Measurements from ENCODE around the gene PTGR1. TPM values are rescaled to one million over a fixed set of nuclear protein-coding genes. Genes with fewer than 3 reads are reported as not detected.
"Not testable (repeated sequence)": the region's sequence is repeated elsewhere in the genome, so short reads cannot be mapped to it uniquely, and the experiment has no call there.

The PTGR1 gene
- total and polyA plus RNA-seq, 12 donors = 30.7 to 170 (median 116) TPM

DNA sequence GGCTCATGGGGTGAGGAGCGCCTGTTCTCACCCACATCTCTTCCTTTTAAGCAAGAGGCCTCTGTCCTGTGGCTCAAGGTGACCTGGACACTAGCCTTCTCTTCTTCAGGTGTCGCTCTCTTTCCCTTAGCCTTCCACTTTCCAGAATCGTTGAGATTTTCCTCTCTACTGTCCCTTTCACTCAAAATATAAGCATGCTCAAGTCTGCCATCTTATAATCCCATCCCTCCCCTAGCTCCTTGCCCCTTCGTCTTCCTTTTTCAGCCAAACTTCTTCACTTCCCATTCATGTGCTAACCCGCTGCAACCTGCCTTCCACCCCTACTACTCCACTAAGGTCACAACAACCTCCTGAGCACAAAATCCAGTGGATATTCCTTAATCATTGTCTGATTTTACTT lies 13.1 kb downstream of the PTGR1 start:
- Histone ChIP-seq H3K36me3 (replicated peaks in 1 of 2) (peaks cover 0 to 29% of the 10 kb centered on the region in 2 donors), H3K27ac (no peak overlapping the region), H3K9me3 (replicated peaks in 1 of 3) (no peaks in the 10 kb centered on the region), H3K4me3 (no peak overlapping the region), H3K4me1 (replicated peaks in 1 of 2) (peaks cover 0 to 6% of the 10 kb centered on the region in 2 donors), H3K27me3 (no peaks in the 10 kb centered on the region)
- 94 to 97% (median 96%) methylated on average over 5 of the region's 5 CpGs for WGBS, 4 donors
- DNase-seq = peak in 1 of 7 donors; percentile 17
- TF ChIP-seq POLR2A (IDR thresholded peaks at IDR 0.05) = no peak
- TF ChIP-seq CTCF (IDR thresholded peaks at IDR 0.05) = no peak
- intact Hi-C loops (cut with DNase I) = no loop called here

GRCh38 chr9:111582888-111583287 lies 16.6 kb downstream of the PTGR1 start:
- Histone ChIP-seq H3K4me1 (replicated peaks in 1 of 2) (peaks cover 0 to 6% of the 10 kb centered on the region in 2 donors), H3K4me3 (no peak overlapping the region), H3K36me3 (replicated peaks in 1 of 2) (peaks cover 0 to 53% of the 10 kb centered on the region in 2 donors), H3K9me3 (replicated peaks in 1 of 3) (no peaks in the 10 kb centered on the region), H3K27ac (peak overlapping the region in 2 of 5 donors; percentile 32 to 37), H3K27me3 (no peaks in the 10 kb centered on the region)
- intact Hi-C loops (cut with DNase I) = no loop called here
- DNase-seq = peak; percentile 78 to 93 (median 90)
- WGBS, 4 donors = 30 to 53% (median 40%) methylated on average over 3 of the region's 3 CpGs
- TF ChIP-seq POLR2A (IDR thresholded peaks at IDR 0.05) = no peak
- no peak for TF ChIP-seq CTCF (IDR thresholded peaks at IDR 0.05)

GRCh38 chr9:111572950-111573604 lies 26.4 kb downstream of the PTGR1 start:
- TF ChIP-seq CTCF (IDR thresholded peaks at IDR 0.05) (no peak), POLR2A (IDR thresholded peaks at IDR 0.05) (no peak)
- Histone ChIP-seq H3K9me3 (replicated peaks in 1 of 3) (no peaks in the 10 kb centered on the region), H3K27me3 (no peaks in the 10 kb centered on the region), H3K36me3 (replicated peaks in 1 of 2) (peaks cover 0 to 78% of the 10 kb centered on the region in 2 donors), H3K4me1 (replicated peaks in 1 of 2) (no peaks in the 10 kb centered on the region), H3K27ac (no peak overlapping the region), H3K4me3 (no peak overlapping the region)
- 32 to 47% (median 42%) methylated on average over 4 of the region's 4 CpGs for WGBS, 4 donors
- intact Hi-C loops (cut with DNase I) = loop anchor here in 1 of 2 donors (10.0 kb wide), 1 partner anchor 148 kb away; no protein-coding TSS in a partner anchor
- peak in 6 of 7 donors; percentile 14 to 61 (median 41) for DNase-seq

DNA sequence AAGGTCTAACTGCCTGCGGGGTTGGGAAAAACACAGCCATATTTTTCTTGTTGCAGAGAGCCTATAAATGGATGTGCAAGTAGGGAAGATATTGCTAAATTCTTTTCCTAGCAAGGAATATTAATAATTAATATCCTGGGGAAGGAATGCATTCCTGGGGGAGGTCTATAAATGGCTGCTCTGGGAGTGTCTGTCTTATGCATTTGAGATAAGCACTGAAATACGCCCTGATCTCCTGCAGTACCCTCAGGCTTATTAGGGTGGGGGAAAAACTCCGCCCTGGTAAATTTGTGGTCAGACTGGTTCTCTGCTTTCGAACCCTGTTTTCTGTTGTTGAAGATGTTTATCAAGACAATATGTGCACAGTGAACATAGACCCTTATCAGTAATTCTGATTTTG lies 31.3 kb downstream of the PTGR1 start:
- H3K36me3 ChIP-seq (replicated peaks in 1 of 2) = peaks cover 0 to 73% of the 10 kb centered on the region in 2 donors

DNA sequence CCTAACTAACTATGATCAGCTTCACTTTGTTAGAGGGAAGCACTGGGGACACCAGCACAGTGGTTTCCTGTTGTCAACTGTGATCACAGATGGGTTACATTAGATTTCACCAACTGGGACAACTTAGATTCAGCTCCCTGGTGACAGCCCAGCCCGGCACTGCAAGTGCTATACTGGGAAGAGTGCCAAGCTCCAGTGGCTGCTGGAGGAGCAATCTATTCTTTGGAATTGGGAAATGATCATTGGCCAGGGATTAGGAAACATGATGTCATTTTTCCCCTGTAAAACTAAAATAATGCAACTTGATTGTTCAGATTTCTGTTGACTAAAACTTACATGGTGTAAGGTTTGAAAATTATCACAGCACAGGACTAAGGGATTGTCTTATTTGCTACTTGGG lies 33.2 kb downstream of the PTGR1 start:
- intact Hi-C loops (cut with DNase I) = no loop called here
- H3K4me1 ChIP-seq (replicated peaks in 1 of 2) = no peaks in the 10 kb centered on the region
- 33 to 47% (median 39%) methylated on average over 1 of the region's 1 CpG for WGBS, 4 donors
- no peak overlapping the region for H3K27ac ChIP-seq
- no peaks in the 10 kb centered on the region for H3K9me3 ChIP-seq (replicated peaks in 1 of 3)
- no peak for TF ChIP-seq POLR2A (IDR thresholded peaks at IDR 0.05)
- TF ChIP-seq CTCF (IDR thresholded peaks at IDR 0.05) = no peak
- peaks cover 0 to 67% of the 10 kb centered on the region in 2 donors for H3K36me3 ChIP-seq (replicated peaks in 1 of 2)
- H3K4me3 ChIP-seq = no peak overlapping the region
- DNase-seq = peak; percentile 25 to 69 (median 64)
- no peaks in the 10 kb centered on the region for H3K27me3 ChIP-seq

More for the DNA sequence above, 31.3 kb downstream of the PTGR1 start:
- H3K9me3 ChIP-seq (replicated peaks in 1 of 3); intact Hi-C loops (cut with DNase I); H3K27ac ChIP-seq; H3K27me3 ChIP-seq; H3K4me1 ChIP-seq (replicated peaks in 1 of 2); H3K4me3 ChIP-seq; DNase-seq: not testable (repeated sequence)
- WGBS, 4 donors = 97 to 98% (median 97%) methylated on average over 4 of the region's 4 CpGs

Data from adrenal gland (tissue), 12 donors.